HG02981 (cell line): ENCODE results near the gene AKNA.

Experiments
- ATAC-seq: cut with Tn5 transposase; IDR thresholded peaks from one replicate; pipeline ENCODE4 v1.9.1; 2021; ENCODE audit warnings: mild to moderate bottlenecking, moderate library complexity; ENCODE audit not compliant: unreplicated experiment

Gene AKNA

GRCh38 chr9:114363424-114363823, 24.4 kb downstream of the AKNA start:
- no peak for ATAC-seq

- no peak for ATAC-seq
Observed at GRCh38 chr9:114362394-114362793, 25.4 kb downstream of the AKNA start.

GRCh38 chr9:114361542-114361941, 26.2 kb downstream of the AKNA start:
- no peak for ATAC-seq

- no peak for ATAC-seq
Observed at GRCh38 chr9:114359801-114360200, 28.0 kb downstream of the AKNA start.

- no peak for ATAC-seq
Observed at GRCh38 chr9:114357911-114358328, 29.9 kb downstream of the AKNA start.

GRCh38 chr9:114357360-114357759, 30.4 kb downstream of the AKNA start:
- ATAC-seq, result no peak

GRCh38 chr9:114356792-114357191, 31.0 kb downstream of the AKNA start:
- no peak for ATAC-seq

GRCh38 chr9:114355821-114356220, 32.0 kb downstream of the AKNA start:
- ATAC-seq, result no peak

- ATAC-seq, result no peak
Observed at GRCh38 chr9:114351932-114352331, 35.9 kb downstream of the AKNA start.

GRCh38 chr9:114350636-114351401, 37.0 kb downstream of the AKNA start:
- ATAC-seq, result no peak

- ATAC-seq, result no peak
Observed at GRCh38 chr9:114349713-114350480, 37.9 kb downstream of the AKNA start.

GRCh38 chr9:114348906-114349482, 38.8 kb downstream of the AKNA start:
- ATAC-seq, result peak; percentile 89

GRCh38 chr9:114348261-114348905, 39.4 kb downstream of the AKNA start:
- no peak for ATAC-seq

GRCh38 chr9:114347675-114348074, 40.1 kb downstream of the AKNA start:
- no peak for ATAC-seq

- ATAC-seq, result no peak
Observed at GRCh38 chr9:114346146-114346545, 41.6 kb downstream of the AKNA start.

- ATAC-seq, result no peak
Observed at GRCh38 chr9:114345493-114346065, 42.2 kb downstream of the AKNA start.

GRCh38 chr9:114344692-114345091, 43.1 kb downstream of the AKNA start:
- ATAC-seq, result no peak

GRCh38 chr9:114344188-114344566, 43.6 kb downstream of the AKNA start:
- no peak for ATAC-seq

- ATAC-seq, result no peak
Observed at GRCh38 chr9:114343471-114344187, 44.2 kb downstream of the AKNA start.

- no peak for ATAC-seq
Observed at GRCh38 chr9:114342755-114343440, 44.9 kb downstream of the AKNA start.
